Spleen (tissue), 11 donors: ENCODE results near the gene CUX1. TPM values are rescaled to one million over a fixed set of nuclear protein-coding genes. Genes with fewer than 3 reads are reported as not detected.

Experiments used
- DNase-seq: peaks from one replicate; pipeline ENCODE4 v3.0.0-alpha.2; 2020
- H3K27ac ChIP-seq, 8 donors: fragments of 200-600 bp; sonication (generic) in 7 of 8; 1 replicate in 4 of 8; 2 replicates in 4 of 8; pipeline versions ENCODE4 v1.5.0 to v1.8.0; 2016 to 2021; ENCODE audit warnings: inconsistent platforms in 4 of 8, mild to moderate bottlenecking in 4 of 8, moderate library complexity in 1 of 8
- H3K27me3 ChIP-seq, 7 donors: fragments of 200-600 bp; sonication (generic) in 6 of 7; replicated peaks in 1 of 7; 1 replicate in 4 of 7; 2 replicates in 3 of 7; pipeline versions ENCODE4 v1.5.0 to v1.8.0; 2016 to 2021; ENCODE audit warnings: inconsistent platforms in 3 of 7, mild to moderate bottlenecking in 1 of 7
- H3K36me3 ChIP-seq, 6 donors: fragments of 200-600 bp; sonication (generic) in 5 of 6; 1 replicate in 4 of 6; 2 replicates in 2 of 6; pipeline versions ENCODE4 v1.5.0 to v1.8.0; 2016 to 2021; ENCODE audit warnings: inconsistent platforms in 2 of 6
- H3K4me1 ChIP-seq, 6 donors: fragments of 200-600 bp; sonication (generic) in 5 of 6; 1 replicate in 3 of 6; 2 replicates in 3 of 6; pipeline versions ENCODE4 v1.5.0 to v1.8.0; 2016 to 2021; ENCODE audit warnings: inconsistent platforms in 3 of 6
- H3K4me3 ChIP-seq, 8 donors: fragments of 200-600 bp; sonication (generic) in 7 of 8; 1 replicate in 4 of 8; 2 replicates in 4 of 8; pipeline versions ENCODE4 v1.5.0 to v1.8.0; 2016 to 2021; ENCODE audit warnings: inconsistent platforms in 4 of 8, mild to moderate bottlenecking in 4 of 8, moderate library complexity in 2 of 8
- H3K9me3 ChIP-seq, 8 donors: fragments of 200-600 bp; sonication (generic) in 7 of 8; 1 replicate in 4 of 8; 2 replicates in 4 of 8; pipeline versions ENCODE4 v1.5.0 to v1.8.0; 2016 to 2021; ENCODE audit warnings: inconsistent platforms in 4 of 8
- CTCF ChIP-seq, 11 experiments: fragments of 200-600 bp in 7 of 11; fragments of 450-650 bp in 4 of 11; sonication (generic) in 4 of 11; IDR thresholded peaks in 8 of 11; conservative IDR thresholded peaks in 3 of 11; 1 replicate in 7 of 11; 2 replicates in 4 of 11; pipeline versions ENCODE4 v1.4.0 to v1.8.0; 2016 to 2021; ENCODE audit warnings: antibody characterized with exemption in 11 of 11, inconsistent platforms in 4 of 11, mild to moderate bottlenecking in 1 of 11
- POLR2A ChIP-seq, 3 donors: fragments of 450-650 bp; IDR thresholded peaks; one replicate each; pipeline ENCODE4 v1.5.1; 2017; ENCODE audit warnings: antibody characterized with exemption in 3 of 3, mild to moderate bottlenecking in 1 of 3
- POLR2AphosphoS5 ChIP-seq, 3 donors: sonication (generic); formaldehyde crosslinking; IDR thresholded peaks; one replicate each; pipeline ENCODE4 v1.5.1; 2017; ENCODE audit warnings: antibody characterized with exemption in 3 of 3
- WGBS, 5 donors: extraction: QIAGEN DNeasy Blood & Tissue Kit in 3 of 5; methylation state at CpG; one replicate each; pipeline versions ENCODE4 v1.1.5 to v1.1.7; 2013 to 2018; 5-methylcytosine and 5-hydroxymethylcytosine counted together
- intact Hi-C: fragments of 100-400 bp; cut with DNase I; formaldehyde crosslinking; loops from one replicate; pipeline ENCODE4 v1.15.0; 2023; ENCODE audit warnings: low total_unique reads
- polyA plus RNA-seq, 3 donors: library from polyadenylated mRNA; stranded (reverse); fragments of 200-250 nt; gene quantifications; one replicate each; pipeline ENCODE4 v1.2.1, GENCODE V29; 2013
- total RNA-seq, 7 donors: library from RNA; depleted of rRNA in 3 of 7; stranded (reverse); fragments of >200 nt in 3 of 7; fragmentation: NEBNext Ultra II Directional in 4 of 7; extraction: Animal tissue kit (Norgen Biotek cat#: 25700) in 4 of 7; gene quantifications; one replicate each; pipeline versions ENCODE4 v1.1.0 to v1.2.1, GENCODE V29; 2016 to 2021
- donor health status: healthy with polysubstance abuse.
- donor health status: DM: no; HTN: no; CAD: no; lungs with moderate emphysema.
- donor health status: DM: no; HTN: no; CAD: no.
- donor health status: Bipolar disorder and iron deficiency.
- donor health status: healthy.
- donor health status: DM: no; HTN: no; CAD: no.
- donor health status: DM: yes; HTN: yes; CAD: no.

Gene CUX1
- total and polyA plus RNA-seq, 10 donors = 9.1 to 95.8 (median 61.9) TPM

GRCh38 chr7:102175423-102176170, 358.2 kb downstream of the CUX1 start:
- Histone ChIP-seq H3K36me3 (peaks cover 0 to 93% (median 30%) of the 10 kb centered on the region in 6 donors), H3K4me1 (no peaks in the 10 kb centered on the region), H3K9me3 (no peaks in the 10 kb centered on the region), H3K4me3 (no peak overlapping the region), H3K27me3 (no peaks in the 10 kb centered on the region), H3K27ac (no peak overlapping the region)
- WGBS, 5 donors = 82 to 93% (median 88%) methylated on average over 24 of the region's 24 CpGs
- intact Hi-C loops = no loop called here
- TF ChIP-seq POLR2AphosphoS5 (IDR thresholded peaks at IDR 0.05) (peak in 1 of 3 donors; percentile 15), POLR2A (IDR thresholded peaks at IDR 0.05) (no peak), CTCF (IDR thresholded peaks at IDR 0.05 in 8 of 11, conservative IDR thresholded peaks at IDR 0.05 in 3 of 11) (no peak)
- no peak for DNase-seq

GRCh38 chr7:102178410-102178809, 361.0 kb downstream of the CUX1 start:
- TF ChIP-seq POLR2AphosphoS5 (IDR thresholded peaks at IDR 0.05) (peak in 1 of 3 donors; percentile 25), POLR2A (IDR thresholded peaks at IDR 0.05) (no peak), CTCF (IDR thresholded peaks at IDR 0.05 in 8 of 11, conservative IDR thresholded peaks at IDR 0.05 in 3 of 11) (no peak)

GRCh38 chr7:102180727-102181126, 363.3 kb downstream of the CUX1 start:
- Histone ChIP-seq H3K9me3 (no peaks in the 10 kb centered on the region), H3K36me3 (peaks cover 0 to 93% (median 42%) of the 10 kb centered on the region in 6 donors), H3K4me1 (no peaks in the 10 kb centered on the region), H3K27ac (no peak overlapping the region), H3K27me3 (no peaks in the 10 kb centered on the region), H3K4me3 (no peak overlapping the region)
- DNase-seq = no peak
- whole genome bisulfite sequencing, 5 donors = 88 to 95% (median 93%) methylated on average over 10 of the region's 10 CpGs
- intact Hi-C loops = no loop called here
- no peak for TF ChIP-seq POLR2AphosphoS5 (IDR thresholded peaks at IDR 0.05)
- TF ChIP-seq POLR2A (IDR thresholded peaks at IDR 0.05) = no peak
- TF ChIP-seq CTCF (IDR thresholded peaks at IDR 0.05 in 8 of 11, conservative IDR thresholded peaks at IDR 0.05 in 3 of 11) = no peak

More at GRCh38 chr7:102178410-102178809, 361.0 kb downstream of the CUX1 start:
- H3K9me3 ChIP-seq = no peaks in the 10 kb centered on the region
- no peaks in the 10 kb centered on the region for H3K4me1 ChIP-seq
- peaks cover 0 to 93% (median 35%) of the 10 kb centered on the region in 6 donors for H3K36me3 ChIP-seq
- H3K27ac ChIP-seq = no peak overlapping the region
- H3K27me3 ChIP-seq = no peaks in the 10 kb centered on the region
- no peak for DNase-seq
- no peak overlapping the region for H3K4me3 ChIP-seq
- 90 to 96% (median 94%) methylated on average over 13 to 18 of the region's 18 CpGs for WGBS, 5 donors
- intact Hi-C loops = no loop called here

DNA sequence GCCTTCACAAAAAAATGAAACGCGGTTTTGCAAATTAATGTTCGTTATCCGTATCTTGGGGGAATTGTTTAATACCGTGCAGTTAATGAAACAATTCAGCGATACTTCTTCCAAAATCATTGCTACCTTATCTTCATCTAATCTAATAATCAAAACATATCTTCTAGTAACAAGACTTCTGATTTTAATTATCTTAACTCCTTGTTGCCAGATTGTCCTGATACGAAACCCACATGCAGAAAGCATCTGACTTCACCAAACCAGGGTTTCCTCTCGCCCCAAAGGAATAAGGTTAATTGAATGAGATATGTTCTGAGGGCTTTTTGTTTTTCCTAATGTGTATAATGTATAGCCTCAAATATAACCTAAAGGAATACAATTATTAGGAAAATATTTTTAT, 364.1 kb downstream of the CUX1 start:
- WGBS, 5 donors = 91 to 99% (median 97%) methylated on average over 8 of the region's 8 CpGs
- Histone ChIP-seq H3K9me3 (no peaks in the 10 kb centered on the region), H3K36me3 (peaks cover 0 to 94% (median 49%) of the 10 kb centered on the region in 6 donors), H3K27me3 (no peaks in the 10 kb centered on the region), H3K27ac (no peak overlapping the region), H3K4me1 (no peaks in the 10 kb centered on the region), H3K4me3 (no peak overlapping the region)
- DNase-seq = no peak
- TF ChIP-seq CTCF (IDR thresholded peaks at IDR 0.05 in 8 of 11, conservative IDR thresholded peaks at IDR 0.05 in 3 of 11) = no peak
- no peak for TF ChIP-seq POLR2A (IDR thresholded peaks at IDR 0.05)
- no peak for TF ChIP-seq POLR2AphosphoS5 (IDR thresholded peaks at IDR 0.05)
- intact Hi-C loops = no loop called here
